Endothelial cell of umbilical vein (primary cell): ENCODE measurements around the gene SGF29. TPM values are rescaled to one million over a fixed set of nuclear protein-coding genes. Genes with fewer than 3 reads are reported as not detected.
"Not testable (repeated sequence)": the region's sequence is repeated elsewhere in the genome, so short reads cannot be mapped to it uniquely, and the experiment has no call there.

Experiments used
- BruUV-seq: library from RNA; stranded (reverse); fragments of 400-500 nt; replicated peaks from 2 replicates; lab custom pipeline; 2021; lab: Mats Ljungman, UMichigan
- CTCF ChIA-PET: fragments of 300-600, 350-600 bp; sonication (Branson Sonifier 250); formaldehyde crosslinking; loops from one replicate; lab custom pipeline; 2021; ENCODE audit warnings: antibody characterized with exemption, inconsistent platforms; lab: Charles Lee
- POLR2A ChIA-PET: fragments of 300-600, 350-600 bp; sonication (Branson Sonifier 250); formaldehyde crosslinking; loops from one replicate; lab custom pipeline; 2021; ENCODE audit warnings: antibody characterized with exemption, inconsistent platforms; lab: Charles Lee
- DNase-seq: peaks from one replicate; pipeline ENCODE4 v3.0.0-alpha.2; 2011; ENCODE audit warnings: low read depth, low spot score
- FAIRE-seq: peaks from 2 replicates; lab custom pipeline; 2011; peaks lifted over from hg19 to GRCh38; lab: Jason Lieb, UNC
- H2AFZ ChIP-seq: 2 replicates; pipeline ENCODE4 v1.6.0; 2012; ENCODE audit warnings: low read depth, low read length, control low read depth, inconsistent platforms
- H3K27ac ChIP-seq: 2 replicates; pipeline ENCODE4 v1.5.1; 2011; ENCODE audit warnings: low read depth, mild to moderate bottlenecking, control low read depth, low read length, moderate library complexity; ENCODE audit not compliant: insufficient read depth
- H3K27me3 ChIP-seq, 2 experiments: 2 replicates each; pipeline versions ENCODE4 v1.6.0 to v1.6.1; 2011; ENCODE audit warnings: low read length in 2 of 2, mixed read lengths in 1 of 2; ENCODE audit not compliant: control insufficient read depth in 2 of 2, insufficient read depth in 2 of 2
- H3K36me3 ChIP-seq, 2 experiments: 2 replicates in 1 of 2; 3 replicates in 1 of 2; pipeline ENCODE4 v1.5.1; 2011; ENCODE audit warnings: low read length in 2 of 2, mild to moderate bottlenecking in 1 of 2, moderate library complexity in 1 of 2; ENCODE audit not compliant: control insufficient read depth in 2 of 2, insufficient read depth in 2 of 2; ENCODE audit errors: extremely low read depth in 1 of 2
- H3K4me1 ChIP-seq: 3 replicates; pipeline ENCODE4 v1.5.1; 2011; ENCODE audit warnings: mild to moderate bottlenecking, low read length; ENCODE audit not compliant: control insufficient read depth, insufficient read depth; ENCODE audit errors: extremely low read depth
- H3K4me2 ChIP-seq: 2 replicates; pipeline ENCODE4 v1.6.1; 2011; ENCODE audit warnings: low read length, control low read depth, mixed read lengths; ENCODE audit not compliant: insufficient read depth
- H3K4me3 ChIP-seq, 3 experiments: fragments of 200-600 bp in 1 of 3; sonication (generic), shearing (Covaris generic) in 1 of 3; replicated peaks in 1 of 3; 2 replicates each; pipeline ENCODE4 v1.5.1; 2011 to 2016; ENCODE audit warnings: control low read depth in 3 of 3, low read length in 3 of 3, mild to moderate bottlenecking in 2 of 3, inconsistent platforms in 1 of 3, low read depth in 1 of 3, moderate library complexity in 1 of 3; ENCODE audit not compliant: insufficient read depth in 1 of 3
- H3K79me2 ChIP-seq: 2 replicates; pipeline ENCODE4 v1.6.0; 2012; ENCODE audit warnings: low read length, inconsistent platforms; ENCODE audit not compliant: control insufficient read depth, insufficient read depth
- H3K9ac ChIP-seq: replicated peaks from 2 replicates; pipeline ENCODE3; 2011; ENCODE audit warnings: low read length, control low read depth; ENCODE audit not compliant: insufficient read depth; ENCODE audit errors: extremely low read depth
- H3K9me1 ChIP-seq: replicated peaks from 3 replicates; pipeline ENCODE4 v1.6.0; 2011; ENCODE audit warnings: mild to moderate bottlenecking, low read length; ENCODE audit not compliant: control insufficient read depth, insufficient read depth; ENCODE audit errors: extremely low read depth
- H3K9me3 ChIP-seq: replicated peaks from 2 replicates; pipeline ENCODE4 v1.5.1; 2012; ENCODE audit warnings: low read length, inconsistent platforms; ENCODE audit not compliant: control insufficient read depth, insufficient read depth
- H4K20me1 ChIP-seq: replicated peaks from 2 replicates; pipeline ENCODE3; 2011; ENCODE audit warnings: mild to moderate bottlenecking, low read length; ENCODE audit not compliant: control insufficient read depth, insufficient read depth; ENCODE audit errors: extremely low read depth
- JUN ChIP-seq: IDR thresholded peaks from 2 replicates; pipeline ENCODE4 v1.6.1; 2011; ENCODE audit warnings: borderline replicate concordance, low read depth; ENCODE audit not compliant: insufficient read length, insufficient read depth
- dilution Hi-C: fragments of 300-500 bp; cut with MboI; formaldehyde crosslinking; loops from one replicate; pipeline ENCODE4 v1.15.0; 2019; ENCODE audit warnings: low sequenced_read_pairs; ENCODE audit not compliant: extremely low pct_ligation_motif_present
- intact Hi-C: fragments of 100-400 bp; cut with micrococcal nuclease; formaldehyde crosslinking; loops from one replicate; pipeline ENCODE4 v1.10.0; 2022
- polyA plus RNA-seq, 4 experiments: library from polyadenylated mRNA; depleted of rRNA in 3 of 4; stranded (reverse) in 3 of 4; unstranded in 1 of 4; fragments of >200 nt; gene quantifications; 2 replicates each; pipeline versions ENCODE4 v1.2.1 to v1.2.3, GENCODE V29; 2011 to 2012; ENCODE audit warnings: missing spikeins in 1 of 4
- total RNA-seq: library from RNA; stranded (reverse); gene quantifications from 2 replicates; pipeline ENCODE4 v1.2.3, GENCODE V29; 2021

Gene SGF29
- total and polyA plus RNA-seq, 2 donors (not counting 3 experiments of a cell fraction or from before 2014, with no cell fraction given), result 3.4 to 12.0 TPM

DNA sequence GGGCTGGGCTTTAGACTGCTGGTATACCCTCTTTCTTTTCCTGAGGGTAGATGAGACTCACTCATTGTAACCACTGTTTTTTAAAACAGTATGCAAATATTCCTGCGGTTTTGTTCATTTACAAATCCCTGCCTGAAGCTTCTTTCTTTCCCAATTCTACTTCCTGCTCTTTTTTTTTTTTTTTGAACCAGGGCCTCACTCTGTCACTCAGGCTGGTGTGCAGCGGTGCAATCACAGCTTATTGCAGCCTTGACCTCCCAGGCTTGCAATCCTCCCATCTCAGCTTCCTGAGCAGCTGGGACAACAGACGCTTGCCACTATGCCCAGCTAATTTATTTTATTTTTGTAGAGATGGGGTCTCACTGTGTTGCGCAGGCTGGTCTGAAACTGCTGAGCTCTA, 64.2 kb downstream of the SGF29 start:
- Histone ChIP-seq H3K27ac (no peak overlapping the region), H3K79me2 (no peaks in the 10 kb centered on the region), H3K4me3 (no peak overlapping the region), H3K9me3 (no peaks in the 10 kb centered on the region), H2AFZ (no peak overlapping the region), H3K27me3 (peaks cover 0 to 1% of the 10 kb centered on the region in 2 experiments), H3K4me1 (no peaks in the 10 kb centered on the region), H3K9ac (no peak overlapping the region), H3K4me2 (no peak overlapping the region), H3K36me3 (no peaks in the 10 kb centered on the region), H3K9me1 (no peaks in the 10 kb centered on the region), H4K20me1 (no peaks in the 10 kb centered on the region)
- CTCF ChIA-PET, result no interaction called here
- FAIRE-seq, result no peak
- DNase-seq, result no peak
- intact Hi-C loops, result loop anchor here (5.0 kb wide), 2 partner anchors 91 to 296 kb away; no protein-coding TSS in a partner anchor
- TF ChIP-seq JUN, result no peak
- POLR2A ChIA-PET, result no interaction called here
- dilution Hi-C loops, result no loop called here
- BruUV-seq, result no TSS peak

DNA sequence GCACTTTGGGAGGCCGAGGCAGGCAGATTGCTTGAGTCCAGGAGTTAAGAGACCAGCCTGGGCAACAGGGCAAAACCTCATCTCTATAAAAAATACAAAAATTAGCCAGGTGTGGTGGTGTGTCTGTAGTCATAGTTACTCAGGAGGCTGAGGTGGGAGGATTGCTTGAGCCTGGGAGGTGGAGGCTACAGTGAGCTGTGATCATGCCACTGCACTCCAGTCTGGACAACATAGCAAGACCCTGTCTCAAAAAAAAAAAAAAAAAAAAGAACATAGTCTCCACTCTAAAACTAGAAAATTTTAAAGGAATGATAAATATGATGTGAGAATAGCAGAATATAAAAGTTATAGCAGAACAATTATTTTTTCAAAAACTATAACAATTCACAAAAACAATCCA, 66.6 kb downstream of the SGF29 start:
- CTCF ChIA-PET, DNase-seq, H3K9ac ChIP-seq, dilution Hi-C loops, H3K4me1 ChIP-seq, H3K9me1 ChIP-seq, H3K4me2 ChIP-seq, H3K27me3 ChIP-seq, H3K9me3 ChIP-seq, H3K4me3 ChIP-seq, FAIRE-seq, H4K20me1 ChIP-seq, H2AFZ ChIP-seq, POLR2A ChIA-PET, H3K36me3 ChIP-seq, intact Hi-C loops, H3K79me2 ChIP-seq, BruUV-seq, H3K27ac ChIP-seq: not testable (repeated sequence)
